Breast epithelium (tissue), 4 donors: Measurements from ENCODE around the gene CD47. TPM values are rescaled to one million over a fixed set of nuclear protein-coding genes. Genes with fewer than 3 reads are reported as not detected.

Experiments used
- DNase-seq, 2 donors: peaks; one replicate each; pipeline ENCODE4 v3.0.0-alpha.2; 2019; ENCODE audit warnings: low spot score in 2 of 2
- H3K27ac ChIP-seq, 2 donors: fragments of 200-600 bp; sonication (generic) in 1 of 2; one replicate each; pipeline ENCODE4 v1.5.1; 2016 to 2019; ENCODE audit warnings: mild to moderate bottlenecking in 1 of 2
- H3K27me3 ChIP-seq, 2 donors: fragments of 200-600 bp; sonication (generic) in 1 of 2; one replicate each; pipeline versions ENCODE4 v1.5.1 to v1.6.0; 2017 to 2019; ENCODE audit warnings: control low read depth in 1 of 2, mild to moderate bottlenecking in 1 of 2
- H3K36me3 ChIP-seq: fragments of 200-600 bp; one replicate; pipeline ENCODE4 v1.5.1; 2019
- H3K4me1 ChIP-seq, 2 donors: fragments of 200-600 bp; sonication (generic); one replicate each; pipeline ENCODE4 v1.5.1; 2016 to 2019; ENCODE audit warnings: control low read depth in 1 of 2
- H3K4me3 ChIP-seq, 3 donors: fragments of 200-600 bp; sonication (generic); 1 replicate in 2 of 3; 2 replicates in 1 of 3; pipeline ENCODE4 v1.5.1; 2016 to 2019; ENCODE audit warnings: mild to moderate bottlenecking in 3 of 3, moderate library complexity in 2 of 3
- H3K9me3 ChIP-seq, 2 donors: fragments of 200-600 bp; sonication (generic) in 1 of 2; one replicate each; pipeline ENCODE4 v1.5.1; 2016 to 2019; ENCODE audit warnings: control low read depth in 1 of 2
- POLR2A ChIP-seq: fragments of 450-650 bp; IDR thresholded peaks from one replicate; pipeline ENCODE4 v1.6.1; 2016; ENCODE audit warnings: antibody characterized with exemption, mild to moderate bottlenecking, moderate library complexity
- POLR2AphosphoS5 ChIP-seq, 3 donors: sonication (generic); formaldehyde crosslinking; IDR thresholded peaks; one replicate each; pipeline ENCODE4 v1.6.1; 2017; ENCODE audit warnings: antibody characterized with exemption in 3 of 3
- intact Hi-C: fragments of 100-400 bp; cut with DNase I; formaldehyde crosslinking; loops from one replicate; pipeline ENCODE4 v1.15.1; 2023; ENCODE audit warnings: low total_unique reads
- total RNA-seq, 3 donors: library from RNA; depleted of rRNA; stranded (reverse); fragments of >200 nt; gene quantifications; one replicate each; pipeline ENCODE4 v1.1.0, GENCODE V29; 2016
- TF ChIP-seq, protein P1 (sequence below), 3 donors: fragments of 450-650 bp; IDR thresholded peaks; one replicate each; pipeline ENCODE4 v1.5.1; 2016 to 2017; ENCODE audit warnings: antibody characterized with exemption in 3 of 3, mild to moderate bottlenecking in 3 of 3, moderate library complexity in 3 of 3

The CD47 gene
- total RNA-seq, 3 donors from 2014 or later, result 52.8 to 126 (median 85.5) TPM

DNA sequence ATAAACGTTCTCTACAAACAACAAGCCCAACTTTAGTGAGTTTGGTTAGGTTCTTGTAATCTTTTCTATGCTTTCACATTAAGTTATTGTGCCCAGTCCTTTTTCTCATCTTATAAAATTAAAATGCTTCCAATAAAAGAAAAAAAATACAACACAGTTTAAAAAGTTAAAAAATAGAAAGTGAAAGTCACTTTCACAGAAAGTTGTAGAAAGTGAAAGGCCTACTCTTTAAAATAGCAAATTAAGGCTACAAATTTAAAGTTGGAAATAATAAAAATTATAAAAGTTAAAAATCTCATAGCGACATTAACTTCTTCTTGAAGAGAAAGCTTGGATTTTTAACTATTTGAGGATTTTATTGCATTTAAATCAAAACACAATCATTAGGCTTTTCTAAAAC is 35.9 kb downstream of the CD47 start:
- no peaks in the 10 kb centered on the region for H3K27me3 ChIP-seq
- intact Hi-C loops, result no loop called here
- no peaks in the 10 kb centered on the region for H3K4me1 ChIP-seq

DNA sequence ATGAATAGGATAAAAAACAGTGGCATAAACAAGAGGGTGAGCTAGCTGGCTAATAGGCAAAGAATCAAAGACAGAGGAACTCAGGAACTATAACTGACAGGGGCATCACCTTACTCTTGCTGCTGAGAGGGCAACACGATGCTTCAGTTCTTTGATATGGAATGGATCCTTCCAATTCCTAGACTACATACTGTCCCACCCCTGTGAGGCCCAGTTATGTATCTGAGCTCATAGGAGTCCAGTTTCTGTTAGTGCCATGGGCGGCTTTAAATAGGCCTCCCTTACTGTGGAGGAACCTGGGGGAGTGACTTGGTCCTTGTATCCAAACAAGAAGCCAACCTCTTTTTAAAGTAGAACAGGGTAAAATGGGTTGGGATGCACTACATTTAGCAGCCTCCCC is 37.3 kb downstream of the CD47 start:
- peak overlapping the region; percentile 40 to 66 for H3K27ac ChIP-seq
- intact Hi-C loops, result no loop called here
- no peaks in the 10 kb centered on the region for H3K27me3 ChIP-seq
- H3K4me3 ChIP-seq, result no peak overlapping the region
- DNase-seq, result no peak
- no peak for TF ChIP-seq POLR2A
- TF ChIP-seq, protein P1, sequence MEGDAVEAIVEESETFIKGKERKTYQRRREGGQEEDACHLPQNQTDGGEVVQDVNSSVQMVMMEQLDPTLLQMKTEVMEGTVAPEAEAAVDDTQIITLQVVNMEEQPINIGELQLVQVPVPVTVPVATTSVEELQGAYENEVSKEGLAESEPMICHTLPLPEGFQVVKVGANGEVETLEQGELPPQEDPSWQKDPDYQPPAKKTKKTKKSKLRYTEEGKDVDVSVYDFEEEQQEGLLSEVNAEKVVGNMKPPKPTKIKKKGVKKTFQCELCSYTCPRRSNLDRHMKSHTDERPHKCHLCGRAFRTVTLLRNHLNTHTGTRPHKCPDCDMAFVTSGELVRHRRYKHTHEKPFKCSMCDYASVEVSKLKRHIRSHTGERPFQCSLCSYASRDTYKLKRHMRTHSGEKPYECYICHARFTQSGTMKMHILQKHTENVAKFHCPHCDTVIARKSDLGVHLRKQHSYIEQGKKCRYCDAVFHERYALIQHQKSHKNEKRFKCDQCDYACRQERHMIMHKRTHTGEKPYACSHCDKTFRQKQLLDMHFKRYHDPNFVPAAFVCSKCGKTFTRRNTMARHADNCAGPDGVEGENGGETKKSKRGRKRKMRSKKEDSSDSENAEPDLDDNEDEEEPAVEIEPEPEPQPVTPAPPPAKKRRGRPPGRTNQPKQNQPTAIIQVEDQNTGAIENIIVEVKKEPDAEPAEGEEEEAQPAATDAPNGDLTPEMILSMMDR (IDR thresholded peaks at IDR 0.05), result no peak
- no peak for TF ChIP-seq POLR2AphosphoS5 (IDR thresholded peaks at IDR 0.05)
- no peaks in the 10 kb centered on the region for H3K9me3 ChIP-seq
- no peaks in the 10 kb centered on the region for H3K4me1 ChIP-seq
- no peaks in the 10 kb centered on the region for H3K36me3 ChIP-seq

More for the DNA sequence above, 35.9 kb downstream of the CD47 start:
- Histone ChIP-seq H3K36me3 (no peaks in the 10 kb centered on the region), H3K4me3 (no peak overlapping the region), H3K9me3 (no peaks in the 10 kb centered on the region), H3K27ac (no peak overlapping the region)
- DNase-seq, result no peak
- TF ChIP-seq POLR2AphosphoS5 (IDR thresholded peaks at IDR 0.05), result no peak
- no peak for TF ChIP-seq POLR2A
- TF ChIP-seq, protein P1 (IDR thresholded peaks at IDR 0.05), result no peak

DNA sequence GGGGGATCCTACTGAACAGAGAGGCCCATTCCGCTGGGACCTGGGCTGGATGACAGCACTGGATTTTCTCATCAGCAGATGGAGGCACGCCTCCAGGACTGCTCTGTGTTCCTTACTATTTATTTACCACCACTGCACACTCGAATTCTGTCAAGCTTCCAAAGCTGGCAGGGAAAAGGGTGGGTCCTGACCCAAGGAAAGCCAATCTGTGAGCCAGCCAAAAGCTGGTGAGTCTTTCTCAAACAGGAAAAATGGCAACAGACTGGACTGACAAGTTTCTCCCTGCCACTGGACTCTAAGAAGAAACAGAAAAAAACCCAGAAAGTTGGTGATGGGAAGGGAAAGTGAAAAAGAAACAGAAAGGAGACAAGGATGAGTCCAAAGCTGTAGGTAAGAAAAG is 37.8 kb downstream of the CD47 start:
- no peak overlapping the region for H3K4me3 ChIP-seq
- peak; percentile 61 to 74 for DNase-seq
- peak overlapping the region; percentile 40 to 66 for H3K27ac ChIP-seq
- no peaks in the 10 kb centered on the region for H3K4me1 ChIP-seq
- intact Hi-C loops, result no loop called here
- H3K27me3 ChIP-seq, result no peaks in the 10 kb centered on the region
- TF ChIP-seq POLR2A (no peak), POLR2AphosphoS5 (IDR thresholded peaks at IDR 0.05) (no peak)
- TF ChIP-seq, protein P1 (IDR thresholded peaks at IDR 0.05), result no peak
- no peaks in the 10 kb centered on the region for H3K36me3 ChIP-seq
- H3K9me3 ChIP-seq, result no peaks in the 10 kb centered on the region

DNA sequence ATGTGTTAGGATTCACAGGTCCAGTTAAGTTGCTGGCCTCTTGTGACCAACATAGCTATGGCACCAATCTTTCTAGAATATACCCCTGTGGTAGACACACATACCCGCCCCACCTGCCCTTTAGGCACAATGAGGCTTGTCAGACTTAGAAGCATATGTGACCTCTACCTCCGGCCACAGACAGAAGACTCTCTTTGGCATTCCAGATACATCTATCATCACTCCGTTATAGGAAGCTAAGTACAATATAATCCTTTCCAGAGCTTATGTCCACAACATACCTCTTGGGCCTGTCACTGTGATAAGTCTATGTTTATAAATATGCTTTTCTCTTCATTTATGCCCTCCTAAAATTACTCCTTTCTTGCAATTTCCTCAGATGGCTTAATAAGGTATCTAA is 39.8 kb downstream of the CD47 start:
- H3K27me3 ChIP-seq, result no peaks in the 10 kb centered on the region
- no peak for DNase-seq
- TF ChIP-seq POLR2AphosphoS5 (IDR thresholded peaks at IDR 0.05), result no peak
- TF ChIP-seq POLR2A, result no peak
- TF ChIP-seq, protein P1 (IDR thresholded peaks at IDR 0.05), result no peak
- H3K27ac ChIP-seq, result no peak overlapping the region
- H3K36me3 ChIP-seq, result no peaks in the 10 kb centered on the region
- intact Hi-C loops, result no loop called here
- H3K4me3 ChIP-seq, result no peak overlapping the region
- no peaks in the 10 kb centered on the region for H3K4me1 ChIP-seq
- H3K9me3 ChIP-seq, result no peaks in the 10 kb centered on the region

DNA sequence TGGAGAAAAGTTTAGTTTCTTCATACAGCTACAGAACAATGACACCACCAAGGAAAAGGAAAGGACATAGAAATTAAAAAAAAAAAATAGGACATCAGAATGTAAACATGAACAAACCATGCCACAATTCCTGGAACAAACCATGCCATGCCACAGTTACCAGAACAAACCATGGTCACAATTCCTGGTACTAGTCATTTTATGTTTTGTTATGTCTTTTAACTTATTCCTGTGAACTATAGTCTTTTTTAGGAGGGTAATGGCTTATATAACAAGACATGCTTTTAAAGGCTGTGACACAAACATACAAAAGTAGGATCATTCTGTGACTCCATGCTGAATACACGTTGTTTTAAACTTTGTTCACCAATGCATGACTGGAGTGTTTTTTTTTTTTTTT is 42.8 kb downstream of the CD47 start:
- H3K27me3 ChIP-seq, result no peaks in the 10 kb centered on the region
- H3K4me1 ChIP-seq, result no peaks in the 10 kb centered on the region
- TF ChIP-seq POLR2A, result no peak
- TF ChIP-seq, protein P1 (IDR thresholded peaks at IDR 0.05), result no peak
- TF ChIP-seq POLR2AphosphoS5 (IDR thresholded peaks at IDR 0.05), result no peak
- no peaks in the 10 kb centered on the region for H3K9me3 ChIP-seq
- DNase-seq, result no peak
- no peak overlapping the region for H3K27ac ChIP-seq
- no peaks in the 10 kb centered on the region for H3K36me3 ChIP-seq
- no peak overlapping the region for H3K4me3 ChIP-seq
- intact Hi-C loops, result no loop called here
